ENCODE results near the gene BCAM. TPM values are rescaled to one million over a fixed set of nuclear protein-coding genes. Genes with fewer than 3 reads are reported as not detected.
A peak's percentile ranks its signal among the peaks of the same experiment; 100 is the strongest.

BCAM gene
- total RNA-seq, 1 experiment from 2014 or later, result 73.0 TPM

DNA sequence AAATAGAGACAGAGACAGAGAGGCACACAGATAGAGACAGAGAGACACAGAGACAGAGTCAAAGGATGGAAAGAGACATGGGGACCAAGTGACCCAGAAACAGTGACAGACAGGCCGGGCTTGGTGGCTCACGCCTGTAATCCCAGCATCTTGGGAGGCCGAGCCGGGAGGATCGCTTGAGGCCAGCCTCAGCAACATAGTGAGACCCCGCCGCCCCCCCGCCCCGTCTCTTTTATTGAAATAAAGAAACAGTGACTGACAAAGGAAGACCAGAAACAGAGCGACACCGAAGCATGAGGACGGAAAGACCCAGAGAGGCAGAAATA lies 36.3 kb downstream of the BCAM start:
- Histone ChIP-seq H3K4me2 (ENCODE audit: insufficient read depth, insufficient read length, low read length) (peak overlapping the region; percentile 94), H2BK120ac (ENCODE audit: low read depth, low read length, poor library complexity, severe bottlenecking) (no peak overlapping the region), H2BK5ac (ENCODE audit: insufficient read length, low read length) (no peak overlapping the region), H3K27me3 (ENCODE audit: insufficient read depth, low read length) (no peaks in the 10 kb centered on the region), H2AK5ac (ENCODE audit: insufficient read length, low read length) (no peak overlapping the region), H3K4me1 (ENCODE audit: insufficient read depth, low read length) (peaks cover 5% of the 10 kb centered on the region; the same call in 1 of the 2 replicates), H3K9ac (ENCODE audit: extremely low read depth, insufficient read length, low read length) (no peak overlapping the region), H2BK20ac (ENCODE audit: low read depth, low read length, poor library complexity, severe bottlenecking) (no peak overlapping the region), H4K20me1 (ENCODE audit: control insufficient read depth, insufficient read depth, insufficient read length) (no peaks in the 10 kb centered on the region), H4K5ac (ENCODE audit: insufficient read length, low read depth, low read length) (no peak overlapping the region), H3K23ac (ENCODE audit: insufficient read length, low read depth, low read length) (no peak overlapping the region), H4K8ac (replicated peaks; ENCODE audit: insufficient read length, low read depth, low read length) (no peak overlapping the region), H4K91ac (ENCODE audit: insufficient read length, low read depth, low read length) (no peak overlapping the region), H3K18ac (ENCODE audit: insufficient read length, low read depth, low read length) (no peak overlapping the region), H3K14ac (ENCODE audit: insufficient read depth, low read length) (no peak overlapping the region), H3K4ac (ENCODE audit: low read depth, low read length) (no peak overlapping the region), H3K9me3 (ENCODE audit: control insufficient read depth, low read depth, low read length) (no peaks in the 10 kb centered on the region), H2AFZ (ENCODE audit: low read length) (no peak overlapping the region), H3K23me2 (ENCODE audit: insufficient read length, low read depth, low read length, poor library complexity, severe bottlenecking) (peaks cover 23% of the 10 kb centered on the region), H2BK15ac (ENCODE audit: low read depth, low read length) (no peak overlapping the region), H3K27ac (ENCODE audit: insufficient read length, low read depth, low read length) (peak overlapping the region; percentile 83), H3K79me2 (ENCODE audit: insufficient read depth, low read length) (peaks cover 18% of the 10 kb centered on the region; the same call in 1 of the 2 replicates), H3K79me1 (ENCODE audit: insufficient read depth, low read depth, low read length, poor library complexity, severe bottlenecking) (peaks cover 5% of the 10 kb centered on the region), H3K56ac (ENCODE audit: insufficient read length, low read depth, low read length) (no peak overlapping the region), H3T11ph (ENCODE audit: low read length) (no peak overlapping the region), H2BK12ac (ENCODE audit: insufficient read length, low read depth, low read length) (no peak overlapping the region)
- TF ChIP-seq, protein P1, sequence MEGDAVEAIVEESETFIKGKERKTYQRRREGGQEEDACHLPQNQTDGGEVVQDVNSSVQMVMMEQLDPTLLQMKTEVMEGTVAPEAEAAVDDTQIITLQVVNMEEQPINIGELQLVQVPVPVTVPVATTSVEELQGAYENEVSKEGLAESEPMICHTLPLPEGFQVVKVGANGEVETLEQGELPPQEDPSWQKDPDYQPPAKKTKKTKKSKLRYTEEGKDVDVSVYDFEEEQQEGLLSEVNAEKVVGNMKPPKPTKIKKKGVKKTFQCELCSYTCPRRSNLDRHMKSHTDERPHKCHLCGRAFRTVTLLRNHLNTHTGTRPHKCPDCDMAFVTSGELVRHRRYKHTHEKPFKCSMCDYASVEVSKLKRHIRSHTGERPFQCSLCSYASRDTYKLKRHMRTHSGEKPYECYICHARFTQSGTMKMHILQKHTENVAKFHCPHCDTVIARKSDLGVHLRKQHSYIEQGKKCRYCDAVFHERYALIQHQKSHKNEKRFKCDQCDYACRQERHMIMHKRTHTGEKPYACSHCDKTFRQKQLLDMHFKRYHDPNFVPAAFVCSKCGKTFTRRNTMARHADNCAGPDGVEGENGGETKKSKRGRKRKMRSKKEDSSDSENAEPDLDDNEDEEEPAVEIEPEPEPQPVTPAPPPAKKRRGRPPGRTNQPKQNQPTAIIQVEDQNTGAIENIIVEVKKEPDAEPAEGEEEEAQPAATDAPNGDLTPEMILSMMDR (conservative IDR thresholded peaks at IDR 0.05), result no peak
- no peak for DNase-seq
- peak overlapping the region; percentile 89 to 96 for H3K4me3 Mint-ChIP-seq
- H3K27ac Mint-ChIP-seq, result peak overlapping the region; percentile 97 to 100 (median 98); a peak in 6 of 7 replicates
- H3K9me3 Mint-ChIP-seq, result peaks cover 0 to 8% of the 10 kb centered on the region in 2 experiments; a peak in 3 of 5 replicates
- no CpG with 5 or more reads among the region's 12 CpGs for WGBS (ENCODE audit: extremely low coverage, insufficient read length, low lambda C conversion rate)
- H3K36me3 Mint-ChIP-seq (ENCODE audit: insufficient read depth in 1 of 3, low read depth in 3 of 3), result peaks cover 4 to 16% (median 5%) of the 10 kb centered on the region in 3 experiments; a peak in 4 of 7 replicates
- peaks cover 22 to 24% of the 10 kb centered on the region in 2 experiments for H3K4me1 Mint-ChIP-seq
- peaks cover 10% of the 10 kb centered on the region for H3K27me3 Mint-ChIP-seq (ENCODE audit: low read depth)

All from H9 (cell line).